ENCODE data around the gene HECTD4. TPM values are rescaled to one million over a fixed set of nuclear protein-coding genes. Genes with fewer than 3 reads are reported as not detected.

The HECTD4 gene
- total and polyA plus RNA-seq, 2 of the 4 experiments (the other 2 are of a cell fraction): 12.9 to 13.0 TPM

DNA sequence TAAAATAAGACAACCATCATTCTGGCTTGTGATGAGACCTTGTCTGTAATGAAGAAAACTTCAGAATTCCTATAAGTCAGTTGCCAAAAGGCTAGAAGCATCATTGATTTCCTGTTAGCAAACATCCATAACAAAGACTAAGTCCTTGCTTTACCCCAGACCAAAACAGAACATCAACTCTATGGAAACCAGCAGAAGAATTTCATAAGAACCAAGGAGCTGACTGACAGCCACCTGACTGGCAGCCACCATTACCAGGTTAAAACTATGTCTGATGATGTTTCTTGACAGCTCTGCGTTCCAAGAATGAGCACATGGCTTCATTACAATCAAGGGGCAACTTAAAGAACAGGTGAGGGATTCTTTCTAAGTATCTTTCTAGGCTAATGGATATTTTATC lies 29.3 kb downstream of the HECTD4 start:
- intact Hi-C loops (cut with micrococcal nuclease) (no loop called here), dilution Hi-C loops (cut with HindIII; ENCODE audit: low sequenced_read_pairs, unreplicated experiment) (no loop called here), in situ Hi-C loops (cut with MboI; ENCODE audit: low sequenced_read_pairs) (no loop called here)
- no TSS peak for BruUV-seq (replicated peaks)
- Histone ChIP-seq H4K20me1 (ENCODE audit: insufficient read depth, low read length) (peaks cover 27% of the 10 kb centered on the region), H3K9me1 (ENCODE audit: insufficient read depth, low read length) (peaks cover 2% of the 10 kb centered on the region; the same call in 1 of the 2 replicates), H4K91ac (ENCODE audit: insufficient read depth, low read depth, low read length) (no peak overlapping the region), H3K56ac (ENCODE audit: extremely low read depth, insufficient read depth, low read length) (no peak overlapping the region), H3K79me1 (ENCODE audit: low read depth in 1 of 2, low read length in 2 of 2) (peaks cover 32 to 57% of the 10 kb centered on the region in 2 experiments), H2BK120ac (ENCODE audit: low read depth, low read length) (no peak overlapping the region), H2AK5ac (ENCODE audit: low read depth, low read length) (no peak overlapping the region), H2BK15ac (ENCODE audit: low read depth, low read length) (no peak overlapping the region), H3K4ac (ENCODE audit: low read depth, low read length) (no peak overlapping the region), H3K27me3 (ENCODE audit: control insufficient read depth, insufficient read depth, low read length) (no peaks in the 10 kb centered on the region), H4K5ac (ENCODE audit: low read depth, low read length) (no peak overlapping the region), H3K23ac (ENCODE audit: low read depth, low read length) (no peak overlapping the region), H3K27ac (ENCODE audit: insufficient read depth, low read length) (no peak overlapping the region), H2BK5ac (ENCODE audit: low read depth, low read length, poor library complexity, severe bottlenecking) (no peak overlapping the region), H2AK9ac (replicated peaks; ENCODE audit: low read depth, low read length, poor library complexity) (no peak overlapping the region), H3K4me1 (ENCODE audit: control insufficient read depth, insufficient read depth, low read length) (peaks cover 2% of the 10 kb centered on the region), H3K4me2 (ENCODE audit: low read depth, low read length) (no peak overlapping the region), H3K14ac (replicated peaks; ENCODE audit: low read depth, low read length) (no peak overlapping the region), H3K4me3 (ENCODE audit: insufficient read depth, low read depth, low read length) (no peak overlapping the region), H3K36me3 (ENCODE audit: control insufficient read depth, insufficient read depth, low read length) (no peaks in the 10 kb centered on the region), H3K9ac (ENCODE audit: low read depth, low read length) (no peak overlapping the region), H4K8ac (ENCODE audit: low read depth in 2 of 2, low read length in 2 of 2) (no peak overlapping the region), H2BK20ac (ENCODE audit: low read depth, low read length) (no peak overlapping the region), H3K18ac (ENCODE audit: low read depth, low read length) (no peak overlapping the region), H2AFZ (replicated peaks; ENCODE audit: low read length, poor library complexity) (no peak overlapping the region), H3K9me3 (ENCODE audit: control insufficient read depth, insufficient read depth, low read length) (no peaks in the 10 kb centered on the region)
- TF ChIP-seq MAZ (IDR thresholded peaks at IDR 0.05; ENCODE audit: borderline replicate concordance, low read depth, low read length) (no peak), POLR2A (IDR thresholded peaks at IDR 0.05; ENCODE audit: low read depth, low read length) (no peak), RFX5 (IDR thresholded peaks at IDR 0.05; ENCODE audit: low read depth, low read length) (no peak), NFE2L2 (IDR thresholded peaks at IDR 0.05; ENCODE audit: low read depth, low read length) (no peak), MAFK (IDR thresholded peaks at IDR 0.05; ENCODE audit: low read depth, low read length) (no peak), BHLHE40 (IDR thresholded peaks at IDR 0.05; ENCODE audit: low read depth, low read length) (no peak), MXI1 (IDR thresholded peaks at IDR 0.05; ENCODE audit: borderline replicate concordance, low read depth, low read length) (no peak), RCOR1 (IDR thresholded peaks at IDR 0.05; ENCODE audit: insufficient replicate concordance, low read length) (no peak), FOS (IDR thresholded peaks at IDR 0.05; ENCODE audit: low read depth, low read length) (no peak), CEBPB (IDR thresholded peaks at IDR 0.05; ENCODE audit: low read depth, low read length) (no peak)
- TF ChIP-seq, protein P1, sequence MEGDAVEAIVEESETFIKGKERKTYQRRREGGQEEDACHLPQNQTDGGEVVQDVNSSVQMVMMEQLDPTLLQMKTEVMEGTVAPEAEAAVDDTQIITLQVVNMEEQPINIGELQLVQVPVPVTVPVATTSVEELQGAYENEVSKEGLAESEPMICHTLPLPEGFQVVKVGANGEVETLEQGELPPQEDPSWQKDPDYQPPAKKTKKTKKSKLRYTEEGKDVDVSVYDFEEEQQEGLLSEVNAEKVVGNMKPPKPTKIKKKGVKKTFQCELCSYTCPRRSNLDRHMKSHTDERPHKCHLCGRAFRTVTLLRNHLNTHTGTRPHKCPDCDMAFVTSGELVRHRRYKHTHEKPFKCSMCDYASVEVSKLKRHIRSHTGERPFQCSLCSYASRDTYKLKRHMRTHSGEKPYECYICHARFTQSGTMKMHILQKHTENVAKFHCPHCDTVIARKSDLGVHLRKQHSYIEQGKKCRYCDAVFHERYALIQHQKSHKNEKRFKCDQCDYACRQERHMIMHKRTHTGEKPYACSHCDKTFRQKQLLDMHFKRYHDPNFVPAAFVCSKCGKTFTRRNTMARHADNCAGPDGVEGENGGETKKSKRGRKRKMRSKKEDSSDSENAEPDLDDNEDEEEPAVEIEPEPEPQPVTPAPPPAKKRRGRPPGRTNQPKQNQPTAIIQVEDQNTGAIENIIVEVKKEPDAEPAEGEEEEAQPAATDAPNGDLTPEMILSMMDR (conservative IDR thresholded peaks at IDR 0.05; ENCODE audit: low read depth, low read length): no peak
- TF ChIP-seq, protein P2, sequence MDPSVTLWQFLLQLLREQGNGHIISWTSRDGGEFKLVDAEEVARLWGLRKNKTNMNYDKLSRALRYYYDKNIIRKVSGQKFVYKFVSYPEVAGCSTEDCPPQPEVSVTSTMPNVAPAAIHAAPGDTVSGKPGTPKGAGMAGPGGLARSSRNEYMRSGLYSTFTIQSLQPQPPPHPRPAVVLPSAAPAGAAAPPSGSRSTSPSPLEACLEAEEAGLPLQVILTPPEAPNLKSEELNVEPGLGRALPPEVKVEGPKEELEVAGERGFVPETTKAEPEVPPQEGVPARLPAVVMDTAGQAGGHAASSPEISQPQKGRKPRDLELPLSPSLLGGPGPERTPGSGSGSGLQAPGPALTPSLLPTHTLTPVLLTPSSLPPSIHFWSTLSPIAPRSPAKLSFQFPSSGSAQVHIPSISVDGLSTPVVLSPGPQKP (IDR thresholded peaks at IDR 0.05; ENCODE audit: borderline replicate concordance, low read depth, low read length): no peak
- ChIA-PET POLR2A (ENCODE audit: unreplicated experiment) (no interaction called here), CTCF (no interaction called here)
- no CpG with 5 or more reads among the region's 1 CpG for WGBS, 2 experiments (ENCODE audit: extremely low coverage in 2 of 2, insufficient read length in 1 of 2)
- DNase-seq (no peak), ATAC-seq (ENCODE audit: low read depth) (no peak)

Data from IMR-90 (cell line).